ENCODE data around the gene TTC23L. TPM values are rescaled to one million over a fixed set of nuclear protein-coding genes. Genes with fewer than 3 reads are reported as not detected.

Gene TTC23L
- total RNA-seq, 1 experiment from 2014 or later = not detected

GRCh38 chr5:34847056-34847455, 8.1 kb downstream of the TTC23L start:
- Histone ChIP-seq H3K4me3 (no peak overlapping the region), H3K27ac (no peak overlapping the region)

GRCh38 chr5:34847552-34847951, 8.6 kb downstream of the TTC23L start:
- H3K36me3 ChIP-seq = no peaks in the 10 kb centered on the region
- H3K9me3 ChIP-seq (replicated peaks) = no peaks in the 10 kb centered on the region; the same call in 1 of the 2 replicates
- DNase-seq = no peak
- no peaks in the 10 kb centered on the region for H3K27me3 ChIP-seq
- H3K27ac ChIP-seq = no peak overlapping the region
- H3K4me3 ChIP-seq = no peak overlapping the region
- no peaks in the 10 kb centered on the region for H3K4me1 ChIP-seq

More at GRCh38 chr5:34847056-34847455, 8.1 kb downstream of the TTC23L start:
- Histone ChIP-seq H3K9me3 (replicated peaks) (no peaks in the 10 kb centered on the region), H3K36me3 (no peaks in the 10 kb centered on the region), H3K4me1 (no peaks in the 10 kb centered on the region), H3K27me3 (no peaks in the 10 kb centered on the region)
- DNase-seq = no peak

- Histone ChIP-seq H3K27ac (no peak overlapping the region), H3K36me3 (no peaks in the 10 kb centered on the region), H3K4me1 (no peaks in the 10 kb centered on the region), H3K9me3 (replicated peaks) (no peaks in the 10 kb centered on the region; the same call in 1 of the 2 replicates), H3K4me3 (no peak overlapping the region), H3K27me3 (no peaks in the 10 kb centered on the region)
- DNase-seq = no peak
These were observed 9.3 kb downstream of the TTC23L start for GRCh38 chr5:34848230-34848629.

- H3K36me3 ChIP-seq = no peaks in the 10 kb centered on the region
- H3K27ac ChIP-seq = no peak overlapping the region
- H3K27me3 ChIP-seq = no peaks in the 10 kb centered on the region
- DNase-seq = no peak
- H3K4me1 ChIP-seq = no peaks in the 10 kb centered on the region
- no peaks in the 10 kb centered on the region; the same call in 1 of the 2 replicates for H3K9me3 ChIP-seq (replicated peaks)
- no peak overlapping the region for H3K4me3 ChIP-seq
These were observed 10.3 kb downstream of the TTC23L start for GRCh38 chr5:34849253-34849652.

- no peak overlapping the region for H3K27ac ChIP-seq
- H3K9me3 ChIP-seq (replicated peaks) = no peaks in the 10 kb centered on the region; the same call in 1 of the 2 replicates
- H3K27me3 ChIP-seq = no peaks in the 10 kb centered on the region; the same call in 1 of the 2 replicates
- DNase-seq = no peak
- H3K4me3 ChIP-seq = no peak overlapping the region
- no peaks in the 10 kb centered on the region for H3K36me3 ChIP-seq
- no peaks in the 10 kb centered on the region for H3K4me1 ChIP-seq
These were observed 15.7 kb downstream of the TTC23L start for GRCh38 chr5:34854459-34855174.

- Histone ChIP-seq H3K9me3 (replicated peaks) (no peaks in the 10 kb centered on the region; the same call in 1 of the 2 replicates), H3K36me3 (no peaks in the 10 kb centered on the region), H3K4me3 (no peak overlapping the region), H3K27ac (no peak overlapping the region), H3K4me1 (no peaks in the 10 kb centered on the region), H3K27me3 (no peaks in the 10 kb centered on the region; the same call in 1 of the 2 replicates)
- DNase-seq = no peak
These were observed 18.2 kb downstream of the TTC23L start for GRCh38 chr5:34857161-34857560.

- H3K27me3 ChIP-seq = no peaks in the 10 kb centered on the region; the same call in 1 of the 2 replicates
- H3K36me3 ChIP-seq = no peaks in the 10 kb centered on the region
- no peak for DNase-seq
- no peaks in the 10 kb centered on the region for H3K4me1 ChIP-seq
- H3K27ac ChIP-seq = no peak overlapping the region
- no peaks in the 10 kb centered on the region for H3K9me3 ChIP-seq (replicated peaks)
- H3K4me3 ChIP-seq = no peak overlapping the region
These were observed 18.9 kb downstream of the TTC23L start for GRCh38 chr5:34857894-34858293.

GRCh38 chr5:34858790-34859189, 19.8 kb downstream of the TTC23L start:
- no peak for DNase-seq
- H3K4me3 ChIP-seq = no peak overlapping the region
- H3K36me3 ChIP-seq = no peaks in the 10 kb centered on the region
- H3K4me1 ChIP-seq = no peaks in the 10 kb centered on the region
- no peak overlapping the region for H3K27ac ChIP-seq
- H3K27me3 ChIP-seq = no peaks in the 10 kb centered on the region; the same call in 1 of the 2 replicates
- no peaks in the 10 kb centered on the region for H3K9me3 ChIP-seq (replicated peaks)

GRCh38 chr5:34859253-34859652, 20.3 kb downstream of the TTC23L start:
- no peak overlapping the region for H3K27ac ChIP-seq
- H3K4me1 ChIP-seq = no peaks in the 10 kb centered on the region
- no peak for DNase-seq
- no peaks in the 10 kb centered on the region for H3K36me3 ChIP-seq
- no peaks in the 10 kb centered on the region for H3K9me3 ChIP-seq (replicated peaks)
- no peak overlapping the region for H3K4me3 ChIP-seq
- H3K27me3 ChIP-seq = no peaks in the 10 kb centered on the region; the same call in 1 of the 2 replicates

- no peaks in the 10 kb centered on the region; the same call in 1 of the 2 replicates for H3K27me3 ChIP-seq
- H3K4me3 ChIP-seq = no peak overlapping the region
- no peaks in the 10 kb centered on the region for H3K36me3 ChIP-seq
- DNase-seq = no peak
- H3K27ac ChIP-seq = no peak overlapping the region
- H3K9me3 ChIP-seq (replicated peaks) = no peaks in the 10 kb centered on the region
- H3K4me1 ChIP-seq = no peaks in the 10 kb centered on the region
These were observed 25.0 kb downstream of the TTC23L start for GRCh38 chr5:34863946-34864345.

GRCh38 chr5:34865091-34865490, 26.1 kb downstream of the TTC23L start:
- DNase-seq = no peak
- H3K4me1 ChIP-seq = no peaks in the 10 kb centered on the region
- H3K27me3 ChIP-seq = no peaks in the 10 kb centered on the region
- H3K27ac ChIP-seq = no peak overlapping the region
- no peaks in the 10 kb centered on the region for H3K36me3 ChIP-seq
- H3K9me3 ChIP-seq (replicated peaks) = no peaks in the 10 kb centered on the region
- H3K4me3 ChIP-seq = no peak overlapping the region

- DNase-seq = no peak
- H3K27me3 ChIP-seq = no peaks in the 10 kb centered on the region
- no peaks in the 10 kb centered on the region for H3K36me3 ChIP-seq
- no peaks in the 10 kb centered on the region for H3K4me1 ChIP-seq
- H3K9me3 ChIP-seq (replicated peaks) = no peaks in the 10 kb centered on the region
- no peak overlapping the region for H3K4me3 ChIP-seq
- no peak overlapping the region for H3K27ac ChIP-seq
These were observed 28.1 kb downstream of the TTC23L start for GRCh38 chr5:34866989-34867471.

GRCh38 chr5:34867660-34868059, 28.7 kb downstream of the TTC23L start:
- no peak overlapping the region for H3K27ac ChIP-seq
- no peak overlapping the region for H3K4me3 ChIP-seq
- no peaks in the 10 kb centered on the region for H3K27me3 ChIP-seq
- no peaks in the 10 kb centered on the region for H3K36me3 ChIP-seq
- DNase-seq = no peak
- no peaks in the 10 kb centered on the region for H3K9me3 ChIP-seq (replicated peaks)
- no peaks in the 10 kb centered on the region for H3K4me1 ChIP-seq

- H3K4me1 ChIP-seq = no peaks in the 10 kb centered on the region
- no peaks in the 10 kb centered on the region for H3K36me3 ChIP-seq
- no peak overlapping the region for H3K4me3 ChIP-seq
- DNase-seq = no peak
- no peak overlapping the region for H3K27ac ChIP-seq
- no peaks in the 10 kb centered on the region for H3K27me3 ChIP-seq
- no peaks in the 10 kb centered on the region for H3K9me3 ChIP-seq (replicated peaks)
These were observed 29.8 kb downstream of the TTC23L start for GRCh38 chr5:34868791-34869190.

- no peak for DNase-seq
- Histone ChIP-seq H3K27me3 (no peaks in the 10 kb centered on the region), H3K27ac (no peak overlapping the region), H3K36me3 (no peaks in the 10 kb centered on the region), H3K4me3 (no peak overlapping the region), H3K4me1 (no peaks in the 10 kb centered on the region), H3K9me3 (replicated peaks) (no peaks in the 10 kb centered on the region)
These were observed 30.3 kb downstream of the TTC23L start for GRCh38 chr5:34869256-34869655.

GRCh38 chr5:34870382-34870781, 31.4 kb downstream of the TTC23L start:
- DNase-seq = no peak
- no peak overlapping the region for H3K4me3 ChIP-seq
- H3K4me1 ChIP-seq = no peaks in the 10 kb centered on the region
- no peak overlapping the region for H3K27ac ChIP-seq
- no peaks in the 10 kb centered on the region for H3K36me3 ChIP-seq
- no peaks in the 10 kb centered on the region for H3K27me3 ChIP-seq
- no peaks in the 10 kb centered on the region for H3K9me3 ChIP-seq (replicated peaks)
